Activated CD8-positive, alpha-beta T cell treated with anti-CD3 and anti-CD28 coated beads, Interleukin-2, amount 10 ng/mL, durations not matched to agents 7 days and 5 days (primary cell): ENCODE measurements around the gene KIAA0232. TPM values are rescaled to one million over a fixed set of nuclear protein-coding genes. Genes with fewer than 3 reads are reported as not detected.
"Not testable (repeated sequence)": the region's sequence is repeated elsewhere in the genome, so short reads cannot be mapped to it uniquely, and the experiment has no call there.

Experiments
- ATAC-seq: fragments of 150-1000 bp; cut with Tn5 transposase; one replicate; pipeline ENCODE4 v1.10.0; 2021; ENCODE audit warnings: moderate library complexity
- CTCF ChIA-PET: fragments of 350-600 bp; sonication (Branson Sonifier 250); formaldehyde crosslinking; loops from one replicate; lab custom pipeline; 2021; ENCODE audit warnings: antibody characterized with exemption; lab: Charles Lee
- POLR2A ChIA-PET: fragments of 350-600 bp; sonication (Branson Sonifier 250); formaldehyde crosslinking; loops from one replicate; lab custom pipeline; 2021; ENCODE audit warnings: antibody characterized with exemption; lab: Charles Lee
- DNase-seq: peaks from one replicate; pipeline ENCODE4 v3.0.0-alpha.2; 2020
- H3K27ac Mint-ChIP-seq: one replicate; pipeline ENCODE4 v1.8.0; 2021; ENCODE audit warnings: mild to moderate bottlenecking, mixed read lengths
- H3K27me3 Mint-ChIP-seq: one replicate; pipeline ENCODE4 v1.8.0; 2021; ENCODE audit warnings: low read depth, mixed read lengths
- H3K36me3 Mint-ChIP-seq: one replicate; pipeline ENCODE4 v1.8.0; 2021; ENCODE audit warnings: low read depth, mixed read lengths
- H3K4me1 Mint-ChIP-seq: one replicate; pipeline ENCODE4 v1.8.0; 2021; ENCODE audit warnings: low read depth, mixed read lengths
- H3K4me3 Mint-ChIP-seq: one replicate; pipeline ENCODE4 v1.8.0; 2021; ENCODE audit warnings: mild to moderate bottlenecking, mixed read lengths
- H3K9me3 Mint-ChIP-seq: one replicate; pipeline ENCODE4 v1.8.0; 2022; ENCODE audit warnings: mixed read lengths; ENCODE audit not compliant: insufficient read depth
- total RNA-seq, 2 experiments: library from RNA; stranded (reverse); gene quantifications; one replicate each; pipeline ENCODE4 v1.2.3, GENCODE V29; 2021

Gene KIAA0232
- total RNA-seq, 2 experiments from 2014 or later, result 18.4 to 19.5 TPM

- CTCF ChIA-PET, result no interaction called here
- Mint-ChIP-seq H3K4me1 (peaks cover 15% of the 10 kb centered on the region), H3K27me3 (no peaks in the 10 kb centered on the region), H3K4me3 (no peak overlapping the region), H3K27ac (no peak overlapping the region), H3K9me3 (no peaks in the 10 kb centered on the region), H3K36me3 (no peaks in the 10 kb centered on the region)
- ATAC-seq, result no peak
- no peak for DNase-seq
- POLR2A ChIA-PET, result interaction anchor here (0.6 kb wide), 1 partner anchor 814 kb away, joined by 3 read pairs; no protein-coding TSS in a partner anchor
These were observed 33.0 kb upstream of the KIAA0232 start for GRCh38 chr4:6749340-6750171.

GRCh38 chr4:6750286-6751221, 32.0 kb upstream of the KIAA0232 start:
- POLR2A ChIA-PET, result no interaction called here
- ATAC-seq, result no peak
- Mint-ChIP-seq H3K4me1 (peaks cover 15% of the 10 kb centered on the region), H3K9me3 (no peaks in the 10 kb centered on the region), H3K27me3 (no peaks in the 10 kb centered on the region), H3K4me3 (peak overlapping the region; percentile 73), H3K27ac (peak overlapping the region; percentile 87), H3K36me3 (no peaks in the 10 kb centered on the region)
- no peak for DNase-seq
- CTCF ChIA-PET, result no interaction called here

- H3K27me3 Mint-ChIP-seq, result no peaks in the 10 kb centered on the region
- ATAC-seq (peak; percentile 86), DNase-seq (peak; percentile 44)
- CTCF ChIA-PET, result no interaction called here
- H3K27ac Mint-ChIP-seq, result peak overlapping the region; percentile 87
- H3K9me3 Mint-ChIP-seq, result no peaks in the 10 kb centered on the region
- peak overlapping the region; percentile 73 for H3K4me3 Mint-ChIP-seq
- POLR2A ChIA-PET, result no interaction called here
- H3K36me3 Mint-ChIP-seq, result no peaks in the 10 kb centered on the region
- H3K4me1 Mint-ChIP-seq, result peaks cover 15% of the 10 kb centered on the region
These were observed 30.7 kb upstream of the KIAA0232 start for GRCh38 chr4:6751611-6752485.

GRCh38 chr4:6752486-6752829, 30.1 kb upstream of the KIAA0232 start:
- ATAC-seq, result no peak
- no peak for DNase-seq
- Mint-ChIP-seq H3K9me3 (no peaks in the 10 kb centered on the region), H3K4me1 (peaks cover 15% of the 10 kb centered on the region), H3K36me3 (no peaks in the 10 kb centered on the region), H3K27ac (peak overlapping the region; percentile 14), H3K27me3 (no peaks in the 10 kb centered on the region), H3K4me3 (no peak overlapping the region)
- ChIA-PET POLR2A (no interaction called here), CTCF (no interaction called here)

GRCh38 chr4:6753103-6753560, 29.4 kb upstream of the KIAA0232 start:
- CTCF ChIA-PET, result no interaction called here
- ATAC-seq, result no peak
- DNase-seq, result no peak
- Mint-ChIP-seq H3K4me1 (peaks cover 15% of the 10 kb centered on the region), H3K27ac (no peak overlapping the region), H3K4me3 (no peak overlapping the region), H3K27me3 (no peaks in the 10 kb centered on the region), H3K36me3 (no peaks in the 10 kb centered on the region), H3K9me3 (no peaks in the 10 kb centered on the region)
- POLR2A ChIA-PET, result no interaction called here

- ATAC-seq, result no peak
- ChIA-PET POLR2A (no interaction called here), CTCF (no interaction called here)
- no peaks in the 10 kb centered on the region for H3K27me3 Mint-ChIP-seq
- H3K27ac Mint-ChIP-seq, result no peak overlapping the region
- H3K36me3 Mint-ChIP-seq, result no peaks in the 10 kb centered on the region
- H3K4me3 Mint-ChIP-seq, result no peak overlapping the region
- H3K9me3 Mint-ChIP-seq, result no peaks in the 10 kb centered on the region
- DNase-seq, result no peak
- H3K4me1 Mint-ChIP-seq, result peaks cover 15% of the 10 kb centered on the region
These were observed 28.6 kb upstream of the KIAA0232 start for GRCh38 chr4:6753891-6754290.

GRCh38 chr4:6754481-6755087, 27.9 kb upstream of the KIAA0232 start:
- DNase-seq (no peak), ATAC-seq (no peak)
- ChIA-PET POLR2A (no interaction called here), CTCF (interaction anchor here (0.8 kb wide), 1 partner anchor 30 kb away, joined by 3 read pairs; no protein-coding TSS in a partner anchor)
- H3K36me3 Mint-ChIP-seq, result no peaks in the 10 kb centered on the region
- no peak overlapping the region for H3K4me3 Mint-ChIP-seq
- H3K4me1 Mint-ChIP-seq, result peaks cover 15% of the 10 kb centered on the region
- no peaks in the 10 kb centered on the region for H3K27me3 Mint-ChIP-seq
- H3K27ac Mint-ChIP-seq, result no peak overlapping the region
- no peaks in the 10 kb centered on the region for H3K9me3 Mint-ChIP-seq

- no peaks in the 10 kb centered on the region for H3K36me3 Mint-ChIP-seq
- ATAC-seq (no peak), DNase-seq (no peak)
- no peaks in the 10 kb centered on the region for H3K9me3 Mint-ChIP-seq
- no peak overlapping the region for H3K27ac Mint-ChIP-seq
- H3K27me3 Mint-ChIP-seq, result no peaks in the 10 kb centered on the region
- ChIA-PET CTCF (interaction anchor here (0.8 kb wide), 1 partner anchor 29 kb away, joined by 3 read pairs; no protein-coding TSS in a partner anchor), POLR2A (no interaction called here)
- no peak overlapping the region for H3K4me3 Mint-ChIP-seq
- H3K4me1 Mint-ChIP-seq, result peaks cover 15% of the 10 kb centered on the region
These were observed 27.3 kb upstream of the KIAA0232 start for GRCh38 chr4:6755088-6755753.

GRCh38 chr4:6756345-6756744, 26.2 kb upstream of the KIAA0232 start:
- H3K4me3 Mint-ChIP-seq, DNase-seq, H3K27me3 Mint-ChIP-seq, H3K36me3 Mint-ChIP-seq, H3K9me3 Mint-ChIP-seq, H3K27ac Mint-ChIP-seq, ATAC-seq: not testable (repeated sequence)
- peaks cover 11% of the 10 kb centered on the region for H3K4me1 Mint-ChIP-seq
- CTCF ChIA-PET, result interaction anchor here (0.6 kb wide), 1 partner anchor 40 kb away, joined by 3 read pairs; no protein-coding TSS in a partner anchor
- POLR2A ChIA-PET, result interaction anchor here (0.6 kb wide), 1 partner anchor 206 kb away, joined by 3 read pairs; no protein-coding TSS in a partner anchor

- ATAC-seq (no peak), DNase-seq (no peak)
- Mint-ChIP-seq H3K27me3 (no peaks in the 10 kb centered on the region), H3K4me1 (peaks cover 10% of the 10 kb centered on the region), H3K9me3 (no peaks in the 10 kb centered on the region), H3K4me3 (no peak overlapping the region), H3K27ac (no peak overlapping the region), H3K36me3 (no peaks in the 10 kb centered on the region)
- CTCF ChIA-PET, result interaction anchor here (1.0 to 2.0 kb wide), 3 partner anchors 16 to 115 kb away, joined by 3 to 7 read pairs (median 3); no protein-coding TSS in a partner anchor
- POLR2A ChIA-PET, result no interaction called here
These were observed 23.8 kb upstream of the KIAA0232 start for GRCh38 chr4:6758728-6759127.
